ENCODE data around the gene PARVB. TPM values are rescaled to one million over a fixed set of nuclear protein-coding genes. Genes with fewer than 3 reads are reported as not detected.

Gene PARVB
- total RNA-seq, 1 donor from 2014 or later: 79.9 TPM

DNA sequence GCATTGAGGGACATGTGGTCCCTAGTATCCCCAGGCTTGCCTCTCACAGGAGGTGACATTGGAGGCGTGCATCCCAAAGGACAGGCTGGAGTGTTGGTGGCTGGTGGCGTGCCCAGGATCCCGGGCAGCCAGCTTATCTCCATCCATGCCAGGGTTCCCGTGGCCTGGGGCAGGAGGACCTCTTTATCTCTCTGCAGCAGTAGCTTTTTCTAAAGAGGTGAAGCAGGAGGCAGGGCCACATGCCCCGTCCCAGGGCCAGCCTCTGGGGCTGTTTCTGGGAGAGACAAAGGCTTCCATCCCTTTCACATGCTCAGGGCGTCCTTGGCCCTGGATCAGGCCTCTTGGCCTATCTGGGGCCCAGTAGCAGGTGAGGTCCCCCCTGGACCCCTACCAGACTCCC is 176.3 kb downstream of the PARVB start:
- TF ChIP-seq, protein P1, sequence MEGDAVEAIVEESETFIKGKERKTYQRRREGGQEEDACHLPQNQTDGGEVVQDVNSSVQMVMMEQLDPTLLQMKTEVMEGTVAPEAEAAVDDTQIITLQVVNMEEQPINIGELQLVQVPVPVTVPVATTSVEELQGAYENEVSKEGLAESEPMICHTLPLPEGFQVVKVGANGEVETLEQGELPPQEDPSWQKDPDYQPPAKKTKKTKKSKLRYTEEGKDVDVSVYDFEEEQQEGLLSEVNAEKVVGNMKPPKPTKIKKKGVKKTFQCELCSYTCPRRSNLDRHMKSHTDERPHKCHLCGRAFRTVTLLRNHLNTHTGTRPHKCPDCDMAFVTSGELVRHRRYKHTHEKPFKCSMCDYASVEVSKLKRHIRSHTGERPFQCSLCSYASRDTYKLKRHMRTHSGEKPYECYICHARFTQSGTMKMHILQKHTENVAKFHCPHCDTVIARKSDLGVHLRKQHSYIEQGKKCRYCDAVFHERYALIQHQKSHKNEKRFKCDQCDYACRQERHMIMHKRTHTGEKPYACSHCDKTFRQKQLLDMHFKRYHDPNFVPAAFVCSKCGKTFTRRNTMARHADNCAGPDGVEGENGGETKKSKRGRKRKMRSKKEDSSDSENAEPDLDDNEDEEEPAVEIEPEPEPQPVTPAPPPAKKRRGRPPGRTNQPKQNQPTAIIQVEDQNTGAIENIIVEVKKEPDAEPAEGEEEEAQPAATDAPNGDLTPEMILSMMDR (conservative IDR thresholded peaks at IDR 0.05; ENCODE audit: low read depth, low read length): no peak
- no peak overlapping the region for H3K4me3 ChIP-seq (ENCODE audit: low read depth, low read length)
- DNase-seq (ENCODE audit: low read depth): no peak

DNA sequence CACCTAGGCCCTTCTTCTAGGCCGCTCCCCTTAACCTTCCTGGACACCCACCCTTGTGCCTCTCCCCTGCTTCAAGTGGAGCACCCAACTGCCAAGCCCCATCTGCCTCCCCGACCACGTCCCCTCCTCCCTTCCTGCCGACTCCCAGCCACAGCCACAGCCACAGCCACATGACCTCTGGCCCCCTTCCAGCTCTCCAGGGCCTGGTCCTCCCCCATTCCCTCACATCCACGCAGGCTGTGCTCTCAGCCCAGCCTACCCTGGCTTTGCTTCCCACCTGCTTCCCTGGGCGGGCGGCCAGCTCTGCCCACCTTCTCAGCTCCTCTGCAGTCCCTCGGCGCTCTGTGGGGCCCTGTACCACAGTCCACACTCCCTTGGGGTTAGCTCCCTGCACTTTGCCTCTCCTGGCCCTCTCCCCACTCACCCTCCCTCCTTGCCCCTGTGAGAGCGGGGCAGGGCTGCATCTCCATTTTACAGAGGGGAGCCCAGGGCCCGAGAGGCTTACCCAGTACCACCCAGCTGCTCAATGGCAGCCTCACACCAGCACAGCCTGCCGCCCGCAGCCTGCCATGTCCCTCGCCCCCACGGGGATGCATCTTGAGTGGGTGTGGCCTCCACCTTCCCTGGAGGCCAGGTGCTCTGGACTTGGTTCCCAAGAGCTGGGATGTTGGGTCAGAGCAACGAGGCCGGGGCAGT is 176.9 kb downstream of the PARVB start:
- TF ChIP-seq, protein P1 (conservative IDR thresholded peaks at IDR 0.05; ENCODE audit: low read depth, low read length): no peak
- no peak overlapping the region for H3K4me3 ChIP-seq (ENCODE audit: low read depth, low read length)
- DNase-seq (ENCODE audit: low read depth): no peak

DNA sequence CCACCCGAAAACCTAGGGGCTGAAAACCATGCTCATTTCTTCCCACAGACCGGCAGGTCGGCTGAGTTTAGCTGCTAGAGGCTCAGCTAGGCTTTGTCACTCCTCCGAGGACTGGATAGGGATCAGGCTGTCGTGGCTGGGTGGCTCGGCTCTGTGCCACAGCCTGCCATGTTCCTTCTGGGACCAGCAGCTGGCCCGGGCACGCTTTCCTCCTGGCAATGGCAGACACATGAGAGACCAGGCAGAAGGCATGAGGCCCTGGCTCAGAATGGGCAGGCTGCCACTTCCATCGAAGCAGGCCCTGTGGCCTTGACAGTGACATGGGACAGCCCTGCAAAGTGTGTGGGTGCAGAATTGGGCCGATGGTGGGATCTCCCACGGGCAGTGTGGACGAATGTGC is 177.6 kb downstream of the PARVB start:
- TF ChIP-seq, protein P1 (conservative IDR thresholded peaks at IDR 0.05; ENCODE audit: low read depth, low read length): no peak
- no peak for DNase-seq (ENCODE audit: low read depth)
- no peak overlapping the region for H3K4me3 ChIP-seq (ENCODE audit: low read depth, low read length)

DNA sequence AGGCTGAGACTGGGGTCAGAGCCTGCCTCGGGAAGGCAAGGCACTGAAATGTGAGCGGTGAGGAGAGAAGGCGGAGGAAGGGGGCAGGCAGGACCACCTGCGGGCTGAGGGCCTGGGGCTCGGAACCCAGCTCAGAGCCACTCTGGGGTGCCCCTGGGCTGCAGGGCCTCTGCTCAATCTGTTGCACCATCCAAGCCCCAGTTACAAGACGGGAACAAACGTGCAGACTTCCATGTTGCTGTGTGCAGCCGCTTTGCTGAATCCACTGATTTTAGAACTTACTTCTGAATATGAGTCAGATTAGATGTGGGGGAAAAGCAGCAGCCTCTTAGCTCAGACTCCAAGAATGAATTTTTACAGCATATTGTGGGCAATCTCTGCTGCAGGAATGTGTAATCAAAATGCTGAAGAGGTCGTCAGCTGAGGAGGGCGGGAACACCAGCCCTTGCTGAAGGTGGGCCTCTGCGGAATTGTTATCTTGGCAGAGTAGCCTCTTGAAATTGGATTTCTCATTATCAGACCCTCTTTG is 178.2 kb downstream of the PARVB start:
- DNase-seq (ENCODE audit: low read depth): no peak
- TF ChIP-seq, protein P1 (conservative IDR thresholded peaks at IDR 0.05; ENCODE audit: low read depth, low read length): no peak
- H3K4me3 ChIP-seq (ENCODE audit: low read depth, low read length): no peak overlapping the region

DNA sequence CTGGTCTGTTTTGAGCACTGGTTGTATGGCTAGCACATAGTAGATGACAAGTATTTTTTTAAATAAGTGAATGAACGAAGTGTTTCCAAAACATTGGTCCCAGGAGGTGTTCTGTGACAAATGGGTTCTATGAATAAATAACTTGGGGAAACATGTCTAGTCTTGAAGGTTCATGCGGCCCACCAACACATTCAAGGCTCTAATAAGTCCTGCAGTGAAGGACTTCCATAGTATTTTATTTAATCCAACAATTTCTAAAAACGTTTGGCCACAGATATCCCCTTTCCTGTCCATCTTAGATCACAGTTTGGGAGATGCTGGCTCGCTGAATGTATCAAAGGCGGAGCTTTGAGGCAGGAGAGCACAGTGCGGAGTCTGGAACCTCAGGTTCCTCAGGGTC is 179.1 kb downstream of the PARVB start:
- no peak for DNase-seq (ENCODE audit: low read depth)
- H3K4me3 ChIP-seq (ENCODE audit: low read depth, low read length): no peak overlapping the region
- TF ChIP-seq, protein P1 (conservative IDR thresholded peaks at IDR 0.05; ENCODE audit: low read depth, low read length): no peak

DNA sequence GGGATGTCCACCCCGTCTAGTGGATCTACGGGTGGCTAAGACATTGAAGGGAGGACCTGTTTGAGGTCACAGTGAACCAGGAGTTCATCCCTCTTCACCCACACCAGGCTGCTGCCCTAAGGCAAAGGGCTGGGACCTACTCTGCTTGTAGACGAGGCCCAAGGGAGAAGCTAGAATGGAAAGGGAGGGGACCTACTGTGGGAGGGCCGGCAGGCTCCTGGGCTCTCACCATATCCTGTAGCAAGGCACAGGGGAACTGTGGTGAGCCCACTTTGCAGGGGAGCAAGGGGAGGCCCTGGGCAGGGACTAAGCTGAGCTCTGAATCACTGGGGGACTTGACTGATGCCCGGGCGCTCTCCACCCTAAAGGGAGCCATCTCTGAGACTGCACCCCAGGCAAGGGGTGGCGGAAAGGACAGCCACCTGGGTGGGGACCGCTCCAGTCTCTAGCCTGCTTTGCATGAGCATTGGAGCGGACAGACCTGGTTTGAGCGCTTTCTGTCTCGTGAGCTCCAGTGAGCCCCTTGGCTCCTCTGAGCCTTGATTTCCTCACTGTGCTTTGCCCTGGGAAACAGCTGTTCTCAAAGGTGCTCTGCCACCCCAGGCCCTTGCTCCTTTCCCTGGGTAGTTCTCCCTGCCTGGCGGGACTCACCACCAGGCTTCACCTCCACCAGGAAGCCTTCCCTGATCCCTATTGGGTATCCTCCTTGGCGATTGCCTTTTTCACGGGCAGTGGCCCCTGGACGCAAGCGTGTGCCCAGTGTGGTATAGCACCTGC is 180.8 kb downstream of the PARVB start:
- DNase-seq (ENCODE audit: low read depth): no peak
- TF ChIP-seq, protein P1 (conservative IDR thresholded peaks at IDR 0.05; ENCODE audit: low read depth, low read length): no peak
- no peak overlapping the region for H3K4me3 ChIP-seq (ENCODE audit: low read depth, low read length)

Measured in epithelial cell of proximal tubule (primary cell).